Pulmonary artery endothelial cell (primary cell): ENCODE measurements around the gene ITPR1. TPM values are rescaled to one million over a fixed set of nuclear protein-coding genes. Genes with fewer than 3 reads are reported as not detected.

ENCODE experiments used
- DNase-seq: peaks from one replicate; pipeline ENCODE4 v3.0.0-alpha.2; 2011; ENCODE audit warnings: low read depth, low spot score
- total RNA-seq: library from RNA; depleted of rRNA; stranded (reverse); fragments of >200 nt; gene quantifications from 2 replicates; pipeline ENCODE4 v1.2.3, GENCODE V29; 2014

ITPR1 gene
- total RNA-seq, 1 donor from 2014 or later = 15.2 TPM

DNA sequence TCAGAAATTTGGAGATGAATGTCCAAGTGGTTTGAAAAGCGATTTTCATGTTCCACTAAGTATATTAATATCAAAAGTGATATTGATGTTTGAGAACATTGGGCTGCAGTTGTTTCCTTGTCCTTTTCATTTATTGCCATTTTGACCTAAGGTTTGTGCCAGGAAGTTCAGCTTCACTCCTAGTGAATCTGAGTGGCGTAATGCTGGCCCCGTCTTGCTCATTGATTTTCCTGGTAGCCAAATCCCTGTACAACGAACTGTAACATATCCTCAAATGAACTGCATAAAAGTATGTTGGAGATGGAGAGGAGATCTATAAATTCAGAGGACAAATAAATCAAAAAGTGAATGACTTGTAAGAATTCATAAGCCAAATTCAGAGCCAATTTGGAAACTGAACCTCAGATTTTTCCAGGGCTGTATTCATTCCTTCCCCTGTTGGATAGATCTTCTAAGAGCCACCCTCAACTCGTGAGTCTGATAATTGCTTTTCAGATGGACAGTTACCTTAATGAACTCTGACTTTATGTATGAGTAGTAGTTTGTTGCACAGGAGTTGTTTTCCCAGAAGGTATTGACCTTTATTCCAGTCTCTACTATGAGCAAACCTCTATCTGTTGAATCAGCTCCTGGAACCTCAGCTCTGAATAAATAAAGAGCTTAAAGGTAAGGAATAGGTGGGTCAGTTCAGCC, 72.8 kb downstream of the ITPR1 start:
- no peak for DNase-seq

DNA sequence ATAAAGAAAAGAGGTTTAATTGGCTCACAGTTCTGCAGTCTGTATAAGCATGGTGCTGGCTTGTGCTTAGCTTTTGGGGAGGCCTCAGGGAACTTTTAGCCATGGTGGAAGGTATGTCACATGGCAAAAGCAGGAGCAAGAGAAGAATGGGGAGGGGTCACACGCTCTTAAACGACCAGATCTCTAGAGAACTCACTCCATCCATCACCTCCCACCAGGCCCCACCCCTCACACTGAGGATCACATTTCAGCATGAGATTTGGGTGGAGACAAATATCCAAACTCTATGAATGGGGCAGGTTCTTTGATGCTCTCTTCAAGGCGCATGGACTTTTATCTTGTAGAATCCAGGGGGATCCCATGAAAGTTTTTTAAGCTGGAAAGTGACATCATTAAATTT, 75.7 kb downstream of the ITPR1 start:
- DNase-seq = no peak

DNA sequence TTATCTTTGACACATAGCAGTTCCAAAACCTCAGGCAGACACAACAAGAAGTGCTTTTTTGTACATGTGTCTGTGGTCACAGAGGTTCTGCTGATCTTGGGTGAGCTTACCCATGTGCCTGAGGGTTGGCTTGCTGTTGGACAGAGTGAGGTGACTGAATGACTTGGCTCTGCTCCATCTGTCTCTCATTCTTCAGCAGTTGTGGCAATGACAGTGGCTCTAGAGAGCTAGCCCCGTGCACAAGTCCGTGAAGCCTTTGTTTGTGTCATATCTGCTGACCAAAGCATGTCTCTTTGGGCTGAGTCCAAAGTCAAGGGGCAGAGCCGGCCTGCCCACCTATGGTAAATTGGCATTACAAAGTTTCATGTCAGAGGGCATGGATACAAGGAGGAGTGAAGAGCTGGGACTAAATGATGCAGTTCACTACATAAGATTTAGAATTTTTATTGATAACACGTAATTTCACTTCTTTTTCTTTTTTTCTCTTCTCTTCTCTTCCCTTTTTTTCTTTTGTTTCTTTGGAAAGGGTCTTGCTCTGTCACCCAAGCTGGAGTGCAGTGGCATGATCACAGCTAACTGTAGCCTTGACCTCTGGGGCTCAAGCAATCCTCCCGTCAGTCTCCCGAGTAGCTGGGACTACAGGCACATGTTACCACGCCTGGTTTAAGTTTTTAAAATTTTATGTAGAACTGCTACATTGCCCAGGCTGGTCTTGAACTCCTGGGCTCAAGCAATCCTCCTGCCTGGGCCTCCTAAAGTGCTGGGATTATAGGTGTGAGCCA, 77.9 kb downstream of the ITPR1 start:
- DNase-seq = no peak

DNA sequence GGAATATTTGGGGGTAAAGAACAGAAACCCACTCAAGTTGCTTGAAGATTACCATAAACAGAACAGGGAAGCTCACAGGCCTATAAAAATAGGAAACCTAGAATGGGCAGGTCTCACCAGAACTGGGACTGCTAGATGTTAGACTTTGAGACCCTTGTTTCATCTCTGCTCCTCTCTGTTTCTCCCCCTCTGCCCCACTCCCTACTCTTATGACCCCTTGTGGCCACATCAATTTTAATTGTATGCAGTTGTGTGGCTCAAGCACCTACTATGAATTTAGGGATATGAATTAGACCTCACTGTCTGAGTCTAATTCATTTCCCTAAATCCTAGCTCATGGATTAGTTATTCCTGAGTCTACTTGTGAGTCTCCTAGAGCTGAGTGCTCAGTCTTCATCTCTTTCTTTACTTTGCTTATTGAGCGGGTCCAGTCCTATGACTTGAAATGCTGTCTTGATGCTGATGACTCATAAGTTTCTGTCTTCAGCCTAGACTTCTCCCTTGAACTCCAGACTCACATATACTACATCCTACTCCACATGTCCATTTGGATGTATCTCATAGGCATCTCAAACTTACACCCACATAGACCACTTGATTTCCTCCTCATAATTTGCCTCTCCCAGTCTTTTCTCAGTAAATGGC, 78.7 kb downstream of the ITPR1 start:
- no peak for DNase-seq

DNA sequence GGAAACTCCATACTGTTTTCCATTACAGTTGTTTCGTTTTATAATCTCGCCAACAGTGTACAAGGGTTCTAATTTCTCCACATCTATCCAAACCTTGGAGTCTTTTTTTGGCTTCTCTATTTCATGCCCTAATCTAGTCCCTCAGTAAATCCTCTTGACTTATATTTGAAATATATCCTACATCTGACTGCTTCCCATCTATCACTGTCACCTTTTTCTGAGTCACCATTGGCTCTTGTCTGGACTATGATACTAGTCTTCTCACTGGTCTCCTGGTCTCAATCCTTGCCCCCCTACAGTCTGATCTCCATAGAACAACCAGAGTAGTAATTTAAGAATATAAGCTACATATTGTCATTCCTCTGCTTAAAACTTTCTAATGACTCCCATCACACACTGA, 80.0 kb downstream of the ITPR1 start:
- DNase-seq = no peak

GRCh38 chr3:4574426-4574965, 81.3 kb downstream of the ITPR1 start:
- no peak for DNase-seq

- no peak for DNase-seq
Measured at GRCh38 chr3:4575381-4575780, 82.2 kb downstream of the ITPR1 start.

DNA sequence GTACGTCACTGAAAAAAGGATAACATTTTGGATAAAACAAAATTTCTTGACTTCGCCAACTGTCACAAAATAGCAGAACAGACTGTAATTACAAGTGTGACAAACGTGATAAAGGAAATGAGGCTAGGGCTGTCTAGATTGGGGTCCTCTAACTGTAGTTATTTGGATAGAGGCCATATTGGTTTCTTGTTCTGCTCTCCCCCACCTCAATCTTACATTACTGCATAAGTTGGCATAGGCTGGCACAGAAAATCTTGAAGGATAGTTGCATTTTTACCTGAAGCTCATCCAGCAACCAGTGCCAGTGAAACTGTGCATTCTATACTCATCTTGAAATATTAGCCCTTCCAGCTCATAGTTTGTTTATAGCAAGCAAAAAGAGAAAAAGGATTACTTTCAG, 84.6 kb downstream of the ITPR1 start:
- no peak for DNase-seq

DNA sequence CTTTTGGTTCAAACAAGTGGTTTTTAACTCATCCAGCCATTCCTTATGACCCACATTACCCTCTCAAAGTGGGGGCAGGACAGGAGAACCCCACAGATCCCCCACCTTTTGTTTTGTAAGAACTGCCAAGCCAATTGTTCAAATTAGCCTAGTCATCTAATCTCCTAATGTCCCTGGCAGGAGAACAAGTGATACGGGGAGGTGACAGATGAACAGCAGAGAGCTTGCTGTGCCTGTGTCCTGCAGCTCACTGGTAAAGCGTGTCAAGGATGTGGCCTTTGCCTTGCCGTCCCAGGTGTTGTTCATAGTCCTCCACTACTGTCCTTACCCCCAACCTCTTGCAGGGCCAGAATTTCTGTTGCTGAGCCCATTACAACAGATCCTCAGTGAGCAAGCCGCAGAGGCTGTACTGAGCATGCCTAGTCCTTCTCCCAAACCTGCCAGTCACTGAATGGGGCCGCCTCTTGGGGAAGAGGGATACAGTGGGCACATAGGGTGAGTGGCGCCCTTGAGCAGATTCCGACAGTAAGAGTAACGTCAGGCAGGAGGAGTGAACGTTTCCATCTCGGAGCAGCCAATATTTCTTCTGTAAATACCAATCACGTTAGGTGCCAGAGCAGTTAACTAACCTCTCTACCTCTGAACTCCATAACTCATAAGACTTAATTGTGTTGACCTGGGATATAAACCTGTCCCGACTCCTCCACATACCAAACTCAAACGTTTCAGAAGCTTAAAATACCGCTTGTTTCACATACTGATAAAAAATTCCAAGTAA, 87.4 kb downstream of the ITPR1 start:
- DNase-seq = no peak

- no peak for DNase-seq
Measured at GRCh38 chr3:4581124-4581424, 87.9 kb downstream of the ITPR1 start.

DNA sequence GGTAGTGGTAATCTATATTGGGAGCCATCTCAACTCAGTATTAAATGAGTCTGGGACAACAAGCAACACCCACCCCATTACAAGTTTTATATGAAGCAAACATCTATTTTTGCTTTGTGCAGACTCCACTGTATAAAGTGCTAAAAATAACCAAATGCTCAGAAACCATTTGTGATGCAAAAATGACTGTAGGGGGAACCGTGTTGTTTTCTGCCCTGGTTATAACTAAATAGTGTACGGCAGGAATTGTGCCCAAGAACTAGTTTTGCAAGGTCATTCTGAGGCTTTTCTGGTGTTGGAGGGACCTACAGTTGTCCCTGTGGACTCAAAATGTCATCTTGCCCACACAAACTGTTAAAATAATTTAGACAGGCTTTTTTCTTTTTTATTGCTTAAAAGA, 88.3 kb downstream of the ITPR1 start:
- no peak for DNase-seq

DNA sequence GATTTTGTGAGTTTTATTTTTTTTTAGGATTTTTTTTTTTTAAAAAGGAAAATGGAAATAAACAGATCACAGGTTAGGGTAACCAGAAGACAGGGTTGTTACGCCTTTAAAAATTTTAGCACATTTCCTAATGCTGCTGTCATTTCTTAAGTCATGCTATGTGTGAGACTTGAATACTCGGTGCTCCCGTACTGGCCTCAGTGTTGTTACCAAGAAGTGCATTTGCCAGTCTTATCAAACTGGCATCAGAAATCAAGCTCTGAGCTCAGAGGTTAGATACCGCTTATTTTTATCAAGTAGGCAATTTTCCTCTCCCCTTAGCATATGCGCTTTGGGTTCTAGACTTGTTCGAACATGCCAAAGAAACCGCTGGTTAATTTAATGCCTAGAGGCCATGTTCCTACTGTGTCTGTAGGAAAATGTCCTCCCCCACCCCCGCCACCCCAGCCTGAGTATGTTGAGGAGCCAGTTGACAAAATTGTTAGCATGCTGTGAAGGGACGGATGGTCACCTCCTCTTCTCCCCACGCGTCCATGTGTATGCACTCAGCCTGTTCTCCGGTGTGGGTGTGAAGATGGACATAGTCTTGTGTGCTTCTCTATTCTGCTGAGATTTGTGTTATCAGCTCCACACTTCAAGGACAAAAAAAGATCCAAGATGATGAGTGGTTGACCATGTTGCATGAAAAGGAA, 88.9 kb downstream of the ITPR1 start:
- DNase-seq = no peak

- DNase-seq = no peak
Measured at GRCh38 chr3:4582624-4583023, 89.5 kb downstream of the ITPR1 start.

- no peak for DNase-seq
Measured at GRCh38 chr3:4583416-4583815, 90.3 kb downstream of the ITPR1 start.

- no peak for DNase-seq
Measured at GRCh38 chr3:4584456-4585249, 91.5 kb downstream of the ITPR1 start.

DNA sequence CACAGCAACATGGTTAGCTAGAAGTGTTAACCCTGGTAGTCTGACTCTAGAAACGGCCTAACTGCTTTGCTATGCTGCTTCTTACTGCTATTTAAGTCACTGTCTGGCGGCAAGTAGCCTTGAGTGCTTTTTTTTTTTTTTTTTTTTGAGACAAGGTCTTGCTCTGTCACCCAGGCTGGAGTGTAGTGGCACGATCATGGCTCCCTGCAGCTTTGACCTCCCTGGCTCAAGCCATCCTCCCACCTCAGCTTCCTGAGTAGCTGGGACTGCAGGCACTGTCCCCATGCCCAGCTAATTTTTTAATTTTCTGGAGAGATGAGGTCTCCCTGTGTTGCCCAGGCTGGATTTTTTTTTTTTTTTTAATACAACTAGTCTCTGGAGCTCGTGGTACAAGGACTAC, 93.2 kb downstream of the ITPR1 start:
- DNase-seq = no peak

GRCh38 chr3:4587061-4587837, 94.1 kb downstream of the ITPR1 start:
- DNase-seq = no peak

DNA sequence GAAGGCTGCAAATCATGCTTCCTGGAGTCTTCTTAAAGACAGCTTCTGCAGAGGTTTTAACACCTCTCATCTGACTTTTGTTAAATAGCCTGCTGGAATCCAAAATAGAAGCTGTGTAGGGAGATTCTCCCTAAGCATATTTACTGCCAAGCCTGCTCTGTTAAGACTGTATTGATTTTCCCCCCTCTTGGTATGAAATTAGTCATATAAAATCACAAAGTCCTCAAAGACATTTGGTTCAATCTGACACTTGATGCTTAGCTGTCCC, 94.6 kb downstream of the ITPR1 start:
- DNase-seq = no peak

DNA sequence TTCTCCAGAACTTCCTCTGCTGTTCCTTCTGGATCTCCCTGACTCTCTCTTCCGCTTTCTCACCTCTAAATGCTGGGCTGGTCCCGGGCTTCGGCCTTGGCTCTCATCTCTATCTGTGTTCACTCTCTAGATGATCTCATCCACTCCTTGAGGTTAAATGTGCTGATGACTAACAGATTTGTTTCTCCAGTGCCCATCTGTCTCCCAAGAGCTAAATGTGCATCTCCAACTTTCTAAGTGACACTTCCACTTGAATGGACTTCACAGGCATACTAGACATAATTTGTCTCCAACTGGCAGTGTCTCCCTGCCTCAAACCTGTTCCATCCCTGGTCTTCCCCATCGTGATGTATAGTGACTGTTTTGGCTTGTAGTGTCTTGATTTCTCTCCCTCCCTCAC, 95.3 kb downstream of the ITPR1 start:
- no peak for DNase-seq
